Measurements from ENCODE around the gene STK32C. TPM values are rescaled to one million over a fixed set of nuclear protein-coding genes. Genes with fewer than 3 reads are reported as not detected.

STK32C gene
- polyA plus RNA-seq, 1 donor from 2014 or later, result 23.2 TPM

GRCh38 chr10:132350391-132350790 is 42.6 kb upstream of the STK32C start:
- no peak overlapping the region for H3K27ac ChIP-seq (ENCODE audit: low read length)
- H3K9me2 ChIP-seq (ENCODE audit: insufficient read depth, low read length), result no peaks in the 10 kb centered on the region
- H3K9ac ChIP-seq (ENCODE audit: low read length), result no peak overlapping the region
- H4K20me1 ChIP-seq (ENCODE audit: insufficient read depth), result no peaks in the 10 kb centered on the region
- no peak overlapping the region for H3K4me3 ChIP-seq (ENCODE audit: low read length)
- H3K36me3 ChIP-seq (ENCODE audit: insufficient read depth, low read length), result no peaks in the 10 kb centered on the region
- H3K4me2 ChIP-seq (ENCODE audit: low read length), result no peak overlapping the region
- H3F3A ChIP-seq (ENCODE audit: insufficient read depth, low read length, poor library complexity, severe bottlenecking), result no peaks in the 10 kb centered on the region
- H3K27me3 ChIP-seq (ENCODE audit: insufficient read depth, low read depth, low read length), result no peaks in the 10 kb centered on the region
- no peaks in the 10 kb centered on the region for H3K9me3 ChIP-seq (ENCODE audit: low read length)
- no peak overlapping the region for H2AFZ ChIP-seq (ENCODE audit: low read depth, low read length)
- no peaks in the 10 kb centered on the region for H3K79me2 ChIP-seq (replicated peaks; ENCODE audit: insufficient read depth, low read length)
- TF ChIP-seq EZH2 (IDR thresholded peaks at IDR 0.05; ENCODE audit: borderline replicate concordance, insufficient read depth, low read length, poor library complexity, severe bottlenecking) (no peak), RAD21 (conservative IDR thresholded peaks at IDR 0.05) (no peak), POLR2AphosphoS5 (IDR thresholded peaks at IDR 0.05) (no peak), TAF1 (IDR thresholded peaks at IDR 0.05; ENCODE audit: low read depth) (no peak), EP300 (conservative IDR thresholded peaks at IDR 0.05; ENCODE audit: poor library complexity, severe bottlenecking) (no peak), CTCF (IDR thresholded peaks at IDR 0.05; ENCODE audit: poor library complexity, severe bottlenecking) (no peak), MXI1 (conservative IDR thresholded peaks at IDR 0.05; ENCODE audit: poor library complexity, severe bottlenecking) (no peak), SMC3 (conservative IDR thresholded peaks at IDR 0.05; ENCODE audit: poor library complexity) (no peak)
- TF ChIP-seq, protein P1, sequence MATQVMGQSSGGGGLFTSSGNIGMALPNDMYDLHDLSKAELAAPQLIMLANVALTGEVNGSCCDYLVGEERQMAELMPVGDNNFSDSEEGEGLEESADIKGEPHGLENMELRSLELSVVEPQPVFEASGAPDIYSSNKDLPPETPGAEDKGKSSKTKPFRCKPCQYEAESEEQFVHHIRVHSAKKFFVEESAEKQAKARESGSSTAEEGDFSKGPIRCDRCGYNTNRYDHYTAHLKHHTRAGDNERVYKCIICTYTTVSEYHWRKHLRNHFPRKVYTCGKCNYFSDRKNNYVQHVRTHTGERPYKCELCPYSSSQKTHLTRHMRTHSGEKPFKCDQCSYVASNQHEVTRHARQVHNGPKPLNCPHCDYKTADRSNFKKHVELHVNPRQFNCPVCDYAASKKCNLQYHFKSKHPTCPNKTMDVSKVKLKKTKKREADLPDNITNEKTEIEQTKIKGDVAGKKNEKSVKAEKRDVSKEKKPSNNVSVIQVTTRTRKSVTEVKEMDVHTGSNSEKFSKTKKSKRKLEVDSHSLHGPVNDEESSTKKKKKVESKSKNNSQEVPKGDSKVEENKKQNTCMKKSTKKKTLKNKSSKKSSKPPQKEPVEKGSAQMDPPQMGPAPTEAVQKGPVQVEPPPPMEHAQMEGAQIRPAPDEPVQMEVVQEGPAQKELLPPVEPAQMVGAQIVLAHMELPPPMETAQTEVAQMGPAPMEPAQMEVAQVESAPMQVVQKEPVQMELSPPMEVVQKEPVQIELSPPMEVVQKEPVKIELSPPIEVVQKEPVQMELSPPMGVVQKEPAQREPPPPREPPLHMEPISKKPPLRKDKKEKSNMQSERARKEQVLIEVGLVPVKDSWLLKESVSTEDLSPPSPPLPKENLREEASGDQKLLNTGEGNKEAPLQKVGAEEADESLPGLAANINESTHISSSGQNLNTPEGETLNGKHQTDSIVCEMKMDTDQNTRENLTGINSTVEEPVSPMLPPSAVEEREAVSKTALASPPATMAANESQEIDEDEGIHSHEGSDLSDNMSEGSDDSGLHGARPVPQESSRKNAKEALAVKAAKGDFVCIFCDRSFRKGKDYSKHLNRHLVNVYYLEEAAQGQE (IDR thresholded peaks at IDR 0.05; ENCODE audit: borderline replicate concordance), result no peak

- no peak overlapping the region for H3K27ac ChIP-seq (ENCODE audit: low read length)
- no peak overlapping the region for H3K9ac ChIP-seq (ENCODE audit: low read length)
- no peak overlapping the region for H2AFZ ChIP-seq (ENCODE audit: low read depth, low read length)
- no peaks in the 10 kb centered on the region for H3K36me3 ChIP-seq (ENCODE audit: insufficient read depth, low read length)
- H3K79me2 ChIP-seq (replicated peaks; ENCODE audit: insufficient read depth, low read length), result no peaks in the 10 kb centered on the region
- no peaks in the 10 kb centered on the region for H4K20me1 ChIP-seq (ENCODE audit: insufficient read depth)
- H3K9me3 ChIP-seq (ENCODE audit: low read length), result no peaks in the 10 kb centered on the region
- H3F3A ChIP-seq (ENCODE audit: insufficient read depth, low read length, poor library complexity, severe bottlenecking), result no peaks in the 10 kb centered on the region
- H3K4me3 ChIP-seq (ENCODE audit: low read length), result no peak overlapping the region
- no peaks in the 10 kb centered on the region for H3K27me3 ChIP-seq (ENCODE audit: insufficient read depth, low read depth, low read length)
- no peak overlapping the region for H3K4me2 ChIP-seq (ENCODE audit: low read length)
- no peak for TF ChIP-seq EP300 (conservative IDR thresholded peaks at IDR 0.05; ENCODE audit: poor library complexity, severe bottlenecking)
- no peak for TF ChIP-seq RAD21 (conservative IDR thresholded peaks at IDR 0.05)
- TF ChIP-seq SMC3 (conservative IDR thresholded peaks at IDR 0.05; ENCODE audit: poor library complexity), result no peak
- no peak for TF ChIP-seq EZH2 (IDR thresholded peaks at IDR 0.05; ENCODE audit: borderline replicate concordance, insufficient read depth, low read length, poor library complexity, severe bottlenecking)
- no peak for TF ChIP-seq POLR2AphosphoS5 (IDR thresholded peaks at IDR 0.05)
- no peak for TF ChIP-seq MXI1 (conservative IDR thresholded peaks at IDR 0.05; ENCODE audit: poor library complexity, severe bottlenecking)
- TF ChIP-seq, protein P1 (IDR thresholded peaks at IDR 0.05; ENCODE audit: borderline replicate concordance), result no peak
- no peak for TF ChIP-seq CTCF (IDR thresholded peaks at IDR 0.05; ENCODE audit: poor library complexity, severe bottlenecking)
- TF ChIP-seq TAF1 (IDR thresholded peaks at IDR 0.05; ENCODE audit: low read depth), result no peak
- no peaks in the 10 kb centered on the region for H3K9me2 ChIP-seq (ENCODE audit: insufficient read depth, low read length)
Measured at GRCh38 chr10:132349766-132350165, 42.0 kb upstream of the STK32C start.

Measured in neural cell (in vitro differentiated cells).